Muscle of back (tissue), 11 donors: ENCODE measurements around the gene PRDM11. TPM values are rescaled to one million over a fixed set of nuclear protein-coding genes. Genes with fewer than 3 reads are reported as not detected.
"Not testable (repeated sequence)": the region's sequence is repeated elsewhere in the genome, so short reads cannot be mapped to it uniquely, and the experiment has no call there.

Source experiments
- DNase-seq, 3 donors: peaks; one replicate each; pipeline versions ENCODE4 v3.0.0 to v3.0.0-alpha.2; 2013
- polyA plus RNA-seq, 10 donors: library from polyadenylated mRNA; unstranded; fragments of 120-200 nt; gene quantifications; one replicate each; pipeline ENCODE4 v1.2.1, GENCODE V29; 2013; ENCODE audit not compliant: insufficient read length in 10 of 10

Gene PRDM11
- polyA plus RNA-seq, 10 donors, result 17.4 to 23.8 (median 22.4) TPM

DNA sequence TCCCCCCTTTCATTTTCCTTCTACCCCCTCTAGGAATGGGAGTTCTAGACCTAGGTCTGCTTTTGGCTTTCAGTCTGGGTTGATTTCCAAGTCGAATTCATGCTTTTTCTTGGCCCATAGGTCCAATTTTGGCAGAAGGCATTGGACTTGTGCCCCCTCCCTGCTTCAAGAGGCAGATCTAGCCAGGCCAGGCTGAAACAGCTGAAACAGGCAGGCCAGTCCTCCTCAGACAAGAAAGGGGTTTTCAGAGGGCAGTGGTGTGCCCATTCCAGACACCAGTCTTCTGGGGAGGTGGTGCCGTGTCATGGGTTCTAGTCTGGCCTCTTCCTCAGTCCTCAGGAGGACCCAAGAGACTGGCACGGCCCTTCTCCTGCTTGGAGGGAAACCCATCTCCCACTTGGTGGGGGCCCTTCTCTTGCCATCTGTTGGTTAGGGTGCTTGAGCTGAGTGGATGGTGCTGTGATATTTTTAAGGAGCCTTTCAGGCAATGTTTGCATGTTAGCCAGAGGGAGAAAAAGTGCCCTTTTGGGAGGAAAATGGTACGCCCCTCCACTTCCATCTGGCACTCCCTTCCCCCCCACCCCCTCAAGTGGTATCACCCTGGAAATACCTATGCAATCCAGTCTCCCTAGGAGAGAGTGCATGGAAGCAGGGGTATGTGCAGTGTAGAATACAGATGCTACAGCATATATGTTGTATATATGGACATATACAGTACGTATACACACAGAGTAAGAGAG lies 86.1 kb downstream of the PRDM11 start:
- no peak for DNase-seq

DNA sequence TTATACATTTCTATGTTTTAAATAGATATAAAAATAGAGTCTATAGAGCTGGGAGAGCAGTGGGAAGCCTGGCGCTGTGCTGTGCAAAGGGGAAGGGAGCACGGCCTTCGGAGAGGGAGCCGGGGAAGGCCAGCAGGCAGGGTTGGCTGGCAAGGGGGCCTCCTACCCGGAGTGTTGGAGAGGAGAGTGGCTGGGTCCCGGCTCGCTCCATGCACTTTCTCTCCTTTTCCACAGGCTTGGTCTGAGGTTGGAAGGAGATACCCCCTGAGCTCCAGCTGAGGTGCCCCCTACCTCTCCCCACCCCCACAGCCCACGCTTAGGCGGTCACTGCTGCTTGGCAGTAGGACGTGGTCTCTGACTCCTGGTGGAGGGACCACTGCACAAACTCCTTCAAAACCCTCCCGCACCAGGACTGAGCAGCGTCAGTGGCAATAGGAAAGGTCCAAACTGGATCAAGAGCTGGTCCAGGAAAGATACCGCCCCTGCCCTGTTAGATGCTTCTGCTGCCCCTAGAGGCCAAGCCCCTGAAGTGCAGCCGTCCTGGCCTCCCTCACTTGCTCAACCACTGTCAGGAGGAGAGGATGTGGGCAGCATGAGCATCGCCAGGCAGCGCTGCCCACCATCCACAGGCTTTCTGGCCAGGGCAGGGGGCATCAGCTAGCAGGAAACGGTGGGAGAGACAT lies 86.8 kb downstream of the PRDM11 start:
- DNase-seq, result peak; percentile 20 to 68 (median 32)

DNA sequence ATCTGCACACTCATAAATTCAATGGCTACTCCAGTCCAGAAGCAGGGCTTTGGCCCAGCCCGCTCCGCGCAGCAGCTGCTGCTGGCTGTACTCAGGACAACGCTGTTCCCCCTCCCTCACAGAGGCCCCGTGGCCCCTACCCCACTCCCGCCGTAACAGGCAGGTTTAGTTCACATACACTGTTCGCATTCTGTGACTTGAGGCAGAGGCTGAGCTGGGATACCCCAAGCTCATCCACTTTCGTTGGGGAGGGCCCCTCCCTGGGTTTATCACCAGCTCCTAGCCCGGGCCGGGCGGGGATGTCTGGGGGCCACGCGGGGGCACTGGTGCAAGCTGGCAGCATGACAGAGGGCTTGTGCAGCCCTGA lies 87.3 kb downstream of the PRDM11 start:
- DNase-seq, result no peak

DNA sequence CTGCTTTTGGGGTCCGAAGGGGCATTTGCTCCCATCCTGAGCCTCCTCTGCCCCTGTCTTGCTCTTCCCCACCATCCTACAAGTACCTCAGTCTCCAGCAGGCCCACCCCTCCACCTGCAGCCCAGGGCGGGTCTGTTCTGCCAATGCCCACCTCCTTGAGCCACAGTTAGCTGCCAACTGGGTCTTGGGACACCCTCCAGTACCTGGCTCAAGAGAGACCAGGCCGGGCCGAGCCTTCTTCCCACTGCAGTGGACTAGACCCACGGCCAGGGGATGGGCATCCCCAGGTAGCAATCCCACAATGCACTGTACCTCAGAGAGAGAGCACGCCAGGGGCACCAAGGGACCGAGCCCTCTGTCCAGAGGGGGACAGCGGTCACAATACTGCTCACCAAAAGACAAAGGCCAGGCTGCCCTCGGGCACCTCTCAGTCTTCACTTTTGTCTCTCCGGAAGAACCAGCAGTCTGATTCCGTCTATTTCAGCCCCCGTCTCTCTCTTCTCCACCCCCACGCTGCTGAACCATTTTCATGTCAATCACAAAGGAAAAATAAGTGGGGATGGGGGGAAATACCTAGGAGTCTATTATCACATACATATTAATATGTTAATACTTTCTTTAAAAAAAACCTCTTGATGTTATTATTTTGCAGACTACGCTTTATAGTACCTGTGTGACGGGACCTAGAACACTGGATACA lies 88.0 kb downstream of the PRDM11 start:
- no peak for DNase-seq

DNA sequence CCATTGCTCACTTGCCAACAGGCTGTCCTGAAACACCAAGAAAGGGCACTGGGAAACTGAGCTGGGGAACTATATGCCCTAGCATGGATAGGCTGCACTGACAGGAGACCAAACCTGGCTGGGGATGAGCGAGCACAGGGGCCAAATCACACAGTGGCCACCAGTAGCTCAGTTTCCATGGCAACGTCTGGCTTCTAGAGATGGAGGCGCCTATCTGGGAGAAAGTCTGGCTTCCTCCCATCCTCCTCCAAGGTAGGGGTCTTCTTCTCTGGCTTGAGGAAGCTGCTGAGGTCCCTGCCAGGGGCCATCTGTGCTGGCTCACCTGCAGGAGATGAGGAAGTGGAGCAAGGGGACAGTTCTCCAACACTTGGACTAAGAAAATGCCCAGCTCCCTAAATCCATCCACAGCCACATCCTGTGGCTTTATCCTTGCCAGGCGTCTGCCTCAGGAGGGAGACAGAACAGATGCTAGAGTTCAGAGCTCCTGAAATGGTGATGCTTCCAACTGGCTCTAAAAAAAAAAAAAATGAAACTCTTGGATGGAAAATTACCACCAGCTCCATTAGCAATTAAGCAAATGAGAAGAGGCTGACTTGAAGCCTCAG lies 91.4 kb downstream of the PRDM11 start:
- peak in 1 of 3 donors; percentile 41 for DNase-seq

DNA sequence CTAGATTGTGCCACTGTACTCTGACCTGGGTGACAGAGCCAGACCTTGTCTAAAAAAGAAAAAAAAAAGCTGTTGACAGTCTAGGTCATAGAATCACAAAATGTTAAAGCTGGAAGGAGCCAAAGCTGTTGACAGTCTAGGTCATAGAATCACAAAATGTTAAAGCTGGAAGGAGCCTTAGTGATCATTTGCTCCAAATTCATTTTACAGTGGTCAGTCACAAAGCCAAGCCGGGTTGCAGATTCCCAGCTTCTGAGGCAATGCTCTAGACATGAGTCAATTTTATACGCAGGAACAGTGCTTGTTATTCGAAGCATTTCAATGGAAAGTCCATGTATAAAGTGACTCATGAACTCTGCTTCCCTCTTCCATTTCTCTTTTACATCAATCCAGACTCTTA lies 92.3 kb downstream of the PRDM11 start:
- peak; percentile 16 to 70 (median 38) for DNase-seq

DNA sequence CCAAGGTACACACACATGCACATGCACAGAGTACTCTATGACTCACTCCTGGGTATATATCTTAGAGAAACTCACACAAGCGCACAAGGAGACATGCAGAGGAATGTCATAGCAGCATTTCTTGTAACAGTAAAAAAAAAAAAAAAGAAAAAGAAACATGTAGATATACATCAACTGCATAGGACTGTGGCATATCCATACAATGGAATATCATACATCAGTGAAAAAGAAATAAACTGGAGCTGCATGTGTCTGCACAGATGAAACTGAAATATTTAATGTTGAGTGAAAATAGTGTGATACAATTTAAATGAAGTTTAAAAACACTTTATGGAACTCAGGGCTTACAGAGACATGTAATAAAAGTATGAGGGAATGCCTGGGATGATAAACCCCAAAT lies 93.3 kb downstream of the PRDM11 start:
- no peak for DNase-seq

DNA sequence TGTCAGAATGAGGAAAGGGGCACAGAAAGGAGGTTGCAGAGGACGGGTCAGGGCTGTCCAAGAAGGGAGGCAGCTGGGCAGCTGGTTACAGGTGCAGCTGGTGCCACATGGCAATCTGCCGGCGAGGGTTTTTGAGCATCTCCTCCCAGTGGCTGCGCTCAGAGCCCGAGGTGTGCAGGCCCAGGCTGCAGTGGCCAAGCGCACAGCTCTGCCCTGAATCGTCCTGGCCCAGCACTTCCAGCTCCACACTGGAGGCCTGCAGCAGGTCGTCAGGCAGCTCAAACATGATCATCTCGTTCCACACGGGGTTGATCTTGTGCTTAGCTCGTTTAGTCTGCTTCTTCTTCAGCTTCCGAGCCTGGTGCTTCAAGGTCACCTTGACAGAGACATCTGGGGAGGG lies 97.5 kb downstream of the PRDM11 start:
- no peak for DNase-seq

DNA sequence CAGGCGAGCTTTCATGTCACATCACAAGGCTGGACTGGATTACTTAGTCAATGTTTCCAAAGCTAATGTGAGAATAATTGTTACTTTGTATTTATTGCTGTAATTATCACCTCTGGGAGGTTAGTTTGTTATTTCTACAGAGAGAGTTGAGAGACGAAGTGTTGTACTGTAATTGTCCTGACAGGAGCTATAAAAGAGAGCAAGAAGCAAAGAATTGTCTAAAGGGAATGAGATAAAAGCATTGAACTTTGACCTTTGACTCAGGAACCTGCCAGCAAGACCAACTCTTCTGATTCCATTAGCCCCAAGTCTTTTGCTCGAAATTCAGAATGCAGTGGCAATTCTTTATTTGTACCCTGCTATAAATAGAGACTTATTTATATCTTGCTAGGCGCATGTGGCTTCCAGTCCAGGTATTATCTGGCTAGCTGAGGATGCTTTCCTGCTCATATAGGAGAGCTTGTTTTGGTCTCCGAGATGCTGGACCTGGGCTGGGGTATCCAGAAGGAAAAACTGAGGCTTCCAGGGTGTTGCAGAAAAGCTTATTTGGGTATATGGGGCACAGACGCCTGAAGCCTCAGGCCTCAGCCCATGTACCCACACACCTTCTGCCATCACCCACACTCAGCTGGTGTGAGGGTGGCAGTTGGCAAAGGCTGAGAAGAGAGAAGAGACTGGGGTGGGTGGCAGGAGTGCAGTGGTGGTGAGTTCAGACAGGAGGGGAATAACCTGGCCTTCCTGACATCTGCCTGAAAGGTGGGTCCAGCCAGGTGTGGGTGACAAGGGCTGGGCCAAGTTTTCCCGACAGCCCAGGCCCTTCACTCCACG lies 99.0 kb downstream of the PRDM11 start:
- no peak for DNase-seq

DNA sequence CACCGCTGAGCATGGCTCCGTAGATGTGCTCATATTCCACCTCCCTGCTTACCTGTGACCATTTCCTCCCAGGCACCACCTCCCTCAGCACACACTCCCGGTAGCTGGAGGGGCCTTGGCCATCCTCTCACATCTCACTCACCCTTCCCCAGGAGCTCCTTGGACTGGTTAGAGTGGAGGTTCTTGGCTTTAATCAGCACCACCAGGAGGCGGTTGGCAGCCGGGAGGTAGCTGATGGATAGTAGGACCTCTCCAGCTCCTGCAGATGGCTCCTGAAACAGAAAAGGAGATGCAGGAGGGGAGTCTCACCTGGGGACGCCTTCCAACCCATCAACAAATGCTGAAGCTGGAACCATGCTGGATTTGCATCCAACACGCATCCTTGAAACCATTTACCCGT lies 99.8 kb downstream of the PRDM11 start:
- no peak for DNase-seq

DNA sequence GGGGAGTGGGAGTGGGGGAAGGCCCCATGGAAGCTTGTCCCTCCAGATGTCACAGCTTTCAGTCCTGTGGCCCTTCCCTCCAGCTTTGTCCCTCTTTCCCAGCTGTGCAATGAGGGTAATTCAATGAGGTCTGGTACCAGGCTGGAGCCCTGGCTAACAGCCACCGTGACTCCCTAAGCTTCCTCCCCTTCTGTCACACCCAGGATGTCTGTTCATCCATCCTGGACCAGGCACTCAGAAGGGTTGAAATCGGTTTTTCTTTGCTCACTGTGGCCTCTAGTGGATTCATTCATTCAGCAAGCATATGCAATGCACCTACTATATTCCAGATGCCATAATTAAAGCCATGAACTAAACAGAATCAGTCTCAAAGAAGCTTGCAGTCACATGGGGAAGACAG lies 101.0 kb downstream of the PRDM11 start:
- peak in 1 of 3 donors; percentile 37 for DNase-seq

DNA sequence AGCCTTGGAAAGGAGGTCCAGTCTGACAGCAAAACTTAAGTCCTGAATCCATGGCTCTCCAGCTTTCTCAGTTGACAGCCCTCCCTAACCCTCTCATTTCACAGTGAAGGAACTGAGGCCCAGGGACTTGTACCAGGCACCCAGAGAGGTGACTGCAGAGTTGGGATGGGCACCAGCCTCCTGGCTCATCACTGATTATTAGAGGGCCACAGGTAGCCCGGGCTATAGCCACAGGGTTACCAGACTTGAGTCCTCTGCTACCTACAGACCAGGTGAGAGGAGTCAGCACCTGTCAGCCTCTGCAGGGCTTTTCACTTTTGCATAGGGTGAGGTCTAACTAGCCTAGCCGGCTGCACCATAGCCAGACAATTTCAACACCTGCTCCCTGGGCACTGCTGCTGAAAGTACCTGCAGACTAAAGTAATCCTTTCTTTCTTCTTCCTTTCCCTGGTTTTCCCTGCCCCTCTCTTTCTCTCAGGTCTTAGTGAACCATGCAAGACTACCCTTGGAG lies 102.1 kb downstream of the PRDM11 start:
- DNase-seq, result no peak

DNA sequence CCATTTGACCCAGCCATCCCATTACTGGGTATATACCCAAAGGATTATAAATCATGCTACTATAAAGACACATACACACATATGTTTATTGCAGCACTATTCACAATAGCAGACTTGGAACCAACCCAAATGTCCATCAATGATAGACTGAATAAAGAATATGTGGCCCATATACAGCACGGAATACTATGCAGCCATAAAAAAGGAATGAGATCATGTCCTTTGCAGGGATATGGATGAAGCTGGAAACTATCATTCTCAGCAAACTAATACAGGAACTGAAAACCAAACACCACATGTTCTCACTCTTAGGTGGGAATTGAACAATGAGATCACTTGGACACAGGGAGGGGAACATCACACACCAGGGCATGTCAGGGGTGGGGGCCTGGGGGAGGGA lies 102.9 kb downstream of the PRDM11 start:
- not testable (repeated sequence) for DNase-seq

DNA sequence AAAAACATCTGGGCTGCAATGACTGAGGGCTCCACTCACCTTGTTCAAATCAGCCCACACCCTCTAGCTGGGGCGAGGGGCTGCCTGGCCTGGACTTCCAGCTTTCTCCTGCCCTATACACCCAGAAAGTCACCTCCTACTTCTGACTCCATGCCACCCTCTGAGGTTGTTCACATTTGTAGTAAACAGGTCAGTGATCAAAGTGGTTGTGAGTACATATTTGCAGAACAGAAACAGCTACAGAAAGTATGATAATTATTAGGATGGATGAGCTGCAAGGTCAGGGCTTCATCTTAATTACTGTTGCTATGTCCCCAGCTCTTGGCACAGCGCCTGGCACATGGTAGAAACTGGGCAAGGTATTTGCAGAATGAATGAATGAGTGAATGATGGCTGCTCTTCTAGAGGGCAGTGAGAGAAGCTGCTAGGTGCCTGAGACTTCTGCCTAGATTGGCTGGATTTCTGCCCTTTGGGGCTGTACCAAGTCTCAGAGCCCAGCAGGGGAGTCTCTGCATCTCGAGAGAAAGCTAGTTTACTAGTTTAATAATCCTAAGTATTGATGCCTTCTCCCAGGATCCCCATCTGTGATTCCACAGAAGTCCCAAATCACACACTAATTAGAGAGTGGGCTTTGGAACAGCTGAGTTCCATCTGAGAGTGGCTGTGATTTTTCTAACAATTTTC lies 103.7 kb downstream of the PRDM11 start:
- no peak for DNase-seq

DNA sequence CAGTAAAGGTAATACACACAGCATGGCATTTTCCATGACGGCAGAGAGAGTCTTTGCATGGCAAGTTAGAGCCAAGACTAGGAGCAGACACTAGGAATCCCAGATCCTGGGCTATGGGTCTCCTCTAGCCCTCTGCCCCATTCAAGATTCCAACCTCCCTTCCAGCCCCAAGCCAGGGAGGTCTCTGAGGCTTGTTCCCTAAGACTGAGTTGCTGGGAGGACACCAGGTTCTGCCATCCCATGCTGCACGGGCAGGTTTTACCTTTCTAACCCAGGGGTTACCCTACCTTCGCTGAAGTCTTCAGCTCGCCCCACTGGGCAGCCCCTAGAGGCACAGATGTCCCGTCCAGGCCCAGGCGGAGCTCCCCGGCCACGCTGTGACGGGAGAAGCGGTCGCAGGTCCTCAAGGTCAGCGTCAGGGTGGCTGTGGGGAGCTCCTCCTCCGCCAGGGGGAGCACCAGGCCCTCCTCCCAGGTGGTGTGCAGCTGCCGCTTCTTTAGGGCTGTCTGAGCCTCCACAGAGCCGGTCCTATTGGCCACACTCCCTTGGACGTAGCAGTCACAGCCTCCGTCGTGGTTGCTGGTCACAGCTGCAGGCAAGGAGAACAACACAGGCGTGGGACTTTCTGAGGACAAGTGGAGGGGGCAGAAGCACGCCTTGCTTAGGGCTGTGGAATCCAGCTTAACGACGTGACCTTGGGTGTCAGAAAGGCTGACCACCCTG lies 105.9 kb downstream of the PRDM11 start:
- peak in 2 of 3 donors; percentile 6 to 27 for DNase-seq

DNA sequence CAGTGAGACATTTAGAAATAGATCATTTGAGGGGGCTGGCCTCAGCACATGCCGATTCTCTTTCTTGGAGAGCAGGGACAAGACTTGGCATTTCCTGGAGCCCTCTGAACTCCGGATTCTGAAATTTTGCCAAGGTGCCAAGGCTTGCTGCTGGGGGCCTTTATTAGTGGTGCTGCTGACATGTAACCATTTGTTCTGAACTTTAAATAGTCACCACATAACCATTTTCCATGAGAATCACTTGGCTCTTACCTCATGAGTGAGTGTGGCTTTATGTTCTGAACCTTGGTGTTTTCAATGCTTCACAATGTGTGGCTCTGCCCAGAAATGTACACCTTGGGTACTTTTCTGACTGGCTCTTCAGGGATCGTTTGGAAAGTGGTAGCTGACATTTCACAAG lies 106.4 kb downstream of the PRDM11 start:
- DNase-seq, result no peak

DNA sequence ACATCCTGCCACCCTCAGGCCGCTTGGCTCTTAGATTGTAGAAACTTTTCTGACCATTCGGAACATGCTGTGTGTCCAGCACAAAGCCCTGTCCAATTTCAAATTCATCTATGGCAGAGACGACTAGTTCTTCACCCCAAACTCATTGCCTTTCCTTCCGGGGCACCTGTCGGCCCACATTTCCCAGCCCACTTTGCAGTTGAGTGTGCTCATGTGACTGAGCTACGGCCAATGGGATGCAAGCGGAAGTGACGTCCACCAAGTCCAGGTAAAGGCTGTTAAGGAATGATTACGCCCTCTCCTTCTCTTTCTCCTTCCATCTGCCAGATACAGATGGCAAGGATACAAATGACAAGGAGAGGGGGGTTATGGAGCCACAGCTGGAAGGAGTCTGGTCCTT lies 107.2 kb downstream of the PRDM11 start:
- DNase-seq, result no peak

DNA sequence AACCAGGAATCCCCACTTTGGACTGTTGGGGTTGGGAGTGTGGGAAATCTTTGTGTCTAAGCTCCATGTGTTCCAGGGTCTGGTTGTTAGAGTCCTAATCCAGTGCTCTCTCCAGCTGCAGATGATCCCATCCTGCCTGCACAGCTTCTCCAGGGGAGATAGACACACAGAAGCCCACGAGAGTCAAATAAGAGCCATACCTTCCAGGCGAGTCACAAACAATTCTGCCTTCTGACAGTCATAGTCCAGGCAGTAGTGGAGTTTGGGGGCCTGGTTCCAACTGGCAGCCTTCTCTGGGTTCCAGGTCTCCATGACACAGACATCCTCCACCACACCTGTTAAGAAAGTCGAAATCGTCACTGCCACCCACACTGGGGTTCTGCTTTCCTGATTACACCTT lies 107.6 kb downstream of the PRDM11 start:
- DNase-seq, result no peak

DNA sequence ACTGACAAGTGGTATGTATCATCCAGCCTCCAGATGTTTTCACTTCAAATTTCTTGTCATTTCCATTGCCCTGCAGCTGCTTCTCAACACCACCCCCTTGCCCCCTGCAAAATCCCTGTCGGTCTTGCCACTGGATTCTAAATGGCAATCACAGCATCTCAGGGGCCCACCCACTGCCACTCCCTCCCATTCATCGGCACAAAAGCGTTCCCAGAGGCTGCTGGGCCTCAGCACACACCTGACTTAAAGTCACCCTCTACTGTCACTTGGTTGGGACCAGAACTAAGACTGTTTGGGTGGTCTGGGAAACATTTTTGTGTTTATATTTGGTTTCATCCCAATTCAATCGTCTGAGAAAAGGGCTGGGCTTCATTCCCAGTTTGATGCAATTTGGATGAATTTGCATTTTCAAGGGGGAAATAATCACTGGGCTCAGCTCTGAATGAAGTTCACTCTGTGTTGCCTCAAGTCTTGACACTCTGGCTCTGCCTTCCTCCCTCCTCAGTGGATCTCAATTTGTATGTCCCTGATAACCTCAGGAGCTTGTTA lies 112.6 kb downstream of the PRDM11 start:
- DNase-seq, result peak in 1 of 3 donors; percentile 37

DNA sequence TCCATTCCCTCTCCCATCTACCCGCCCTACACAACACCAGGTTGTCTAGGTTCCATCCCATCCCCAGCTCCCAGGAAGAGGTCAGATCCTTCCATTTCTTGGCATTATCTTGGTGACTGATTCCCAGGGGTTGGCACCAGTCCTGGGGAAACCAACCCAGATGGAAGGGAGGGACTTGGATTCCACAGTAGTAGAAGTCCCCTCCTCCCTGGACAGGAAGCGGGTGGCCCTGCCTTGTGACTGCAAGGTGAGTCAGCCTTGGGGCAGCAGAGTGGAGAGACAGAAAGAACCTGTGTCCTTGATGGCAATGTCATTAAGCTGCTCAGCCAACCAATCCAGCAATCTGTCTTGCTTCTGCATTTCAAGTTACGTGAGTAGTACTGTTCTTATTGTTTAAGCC lies 113.2 kb downstream of the PRDM11 start:
- DNase-seq, result no peak
